ENCODE results near the gene WBP1.

WBP1 gene

GRCh38 chr2:74502720-74503505 is 44.7 kb downstream of the WBP1 start:
- peak; percentile 34 for DNase-seq (ENCODE audit: low spot score)

GRCh38 chr2:74503506-74504475 is 45.6 kb downstream of the WBP1 start:
- DNase-seq (ENCODE audit: low spot score): no peak

- DNase-seq (ENCODE audit: low spot score): no peak
These were observed 46.4 kb downstream of the WBP1 start for GRCh38 chr2:74504591-74504990.

- no peak for DNase-seq (ENCODE audit: low spot score)
These were observed 47.4 kb downstream of the WBP1 start for GRCh38 chr2:74505448-74506246.

GRCh38 chr2:74507145-74507925 is 49.1 kb downstream of the WBP1 start, which contains the start of gene PCGF1:
Gene PCGF1, minus strand, starts transcription at chr2:74507695. Its CDS starts 27 bp downstream, at chr2:74507668.
- DNase-seq (ENCODE audit: low spot score): peak; percentile 98

- no peak for DNase-seq (ENCODE audit: low spot score)
These were observed 49.8 kb downstream of the WBP1 start for GRCh38 chr2:74507926-74508520.

GRCh38 chr2:74510272-74510671 is 52.0 kb downstream of the WBP1 start:
- no peak for DNase-seq (ENCODE audit: low spot score)
